Lower leg skin (tissue), 3 donors: ENCODE results near the gene YKT6.

Experiments
- POLR2A ChIP-seq, 2 donors: fragments of 450-650 bp; IDR thresholded peaks; one replicate each; pipeline ENCODE4 v1.6.1; 2016 to 2017; ENCODE audit warnings: antibody characterized with exemption in 2 of 2, mild to moderate bottlenecking in 1 of 2, moderate library complexity in 1 of 2
- TF ChIP-seq, protein P1 (sequence below), 3 donors: fragments of 450-650 bp; IDR thresholded peaks; one replicate each; pipeline ENCODE4 v1.5.1; 2016; ENCODE audit warnings: antibody characterized with exemption in 3 of 3, mild to moderate bottlenecking in 3 of 3, moderate library complexity in 2 of 3

GRCh38 chr7:44263326-44264082 is 62.7 kb downstream of the YKT6 start:
- TF ChIP-seq, protein P1, sequence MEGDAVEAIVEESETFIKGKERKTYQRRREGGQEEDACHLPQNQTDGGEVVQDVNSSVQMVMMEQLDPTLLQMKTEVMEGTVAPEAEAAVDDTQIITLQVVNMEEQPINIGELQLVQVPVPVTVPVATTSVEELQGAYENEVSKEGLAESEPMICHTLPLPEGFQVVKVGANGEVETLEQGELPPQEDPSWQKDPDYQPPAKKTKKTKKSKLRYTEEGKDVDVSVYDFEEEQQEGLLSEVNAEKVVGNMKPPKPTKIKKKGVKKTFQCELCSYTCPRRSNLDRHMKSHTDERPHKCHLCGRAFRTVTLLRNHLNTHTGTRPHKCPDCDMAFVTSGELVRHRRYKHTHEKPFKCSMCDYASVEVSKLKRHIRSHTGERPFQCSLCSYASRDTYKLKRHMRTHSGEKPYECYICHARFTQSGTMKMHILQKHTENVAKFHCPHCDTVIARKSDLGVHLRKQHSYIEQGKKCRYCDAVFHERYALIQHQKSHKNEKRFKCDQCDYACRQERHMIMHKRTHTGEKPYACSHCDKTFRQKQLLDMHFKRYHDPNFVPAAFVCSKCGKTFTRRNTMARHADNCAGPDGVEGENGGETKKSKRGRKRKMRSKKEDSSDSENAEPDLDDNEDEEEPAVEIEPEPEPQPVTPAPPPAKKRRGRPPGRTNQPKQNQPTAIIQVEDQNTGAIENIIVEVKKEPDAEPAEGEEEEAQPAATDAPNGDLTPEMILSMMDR (IDR thresholded peaks at IDR 0.05) = no peak
- no peak for TF ChIP-seq POLR2A (IDR thresholded peaks at IDR 0.05)
